ENCODE data around the gene DNAJC6. TPM values are rescaled to one million over a fixed set of nuclear protein-coding genes. Genes with fewer than 3 reads are reported as not detected.

The DNAJC6 gene
- polyA plus RNA-seq, 1 donor (not counting 4 experiments of a cell fraction or from before 2014, with no cell fraction given), result 7.7 TPM

DNA sequence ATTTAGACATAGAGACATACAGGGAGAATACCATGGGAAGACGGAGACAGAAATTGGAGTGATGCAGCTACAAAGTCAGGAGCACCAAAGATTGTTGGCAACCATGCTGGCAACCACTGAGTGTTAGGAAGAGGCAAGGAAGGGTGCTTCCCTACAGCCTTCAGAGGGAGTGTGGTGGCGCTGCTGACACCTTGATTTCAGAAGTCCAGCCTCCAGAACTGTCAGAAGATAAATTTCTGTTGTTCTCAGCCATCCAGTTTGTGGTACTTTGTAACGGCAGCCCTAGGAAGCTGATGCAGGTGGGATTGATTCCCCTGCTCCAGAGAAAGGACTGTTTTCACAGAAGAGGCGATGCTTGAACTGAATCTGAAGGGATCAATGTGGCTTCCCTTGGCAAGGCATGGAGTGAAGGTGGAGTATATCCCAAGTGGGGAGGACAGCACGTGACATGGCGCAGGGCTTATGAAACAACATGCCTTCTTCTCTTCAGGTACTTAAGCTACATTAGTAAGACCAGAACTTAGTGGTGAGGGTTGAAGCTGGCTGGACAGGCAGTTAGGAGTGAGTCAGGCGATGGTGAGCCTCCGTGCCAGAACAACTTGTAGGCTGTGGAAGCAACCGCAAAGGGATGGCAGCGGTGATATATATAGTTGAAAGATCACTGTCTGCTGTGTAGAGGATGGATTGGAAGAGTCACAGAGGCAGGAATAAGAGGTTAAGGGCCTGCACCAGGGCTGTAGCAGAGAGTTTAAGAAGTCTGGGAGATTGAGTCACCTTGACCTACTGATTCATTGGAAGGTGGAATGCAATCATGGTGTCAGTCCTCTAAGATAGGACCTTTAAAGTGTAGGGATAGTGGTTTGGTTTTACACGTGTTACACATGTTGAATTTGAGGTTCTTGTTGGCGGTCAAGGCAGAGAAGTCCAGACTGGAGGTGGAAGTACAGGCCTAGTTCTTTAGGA is 113.2 kb downstream of the DNAJC6 start:
- no peaks in the 10 kb centered on the region for H4K20me1 ChIP-seq (ENCODE audit: control insufficient read depth, extremely low read depth, insufficient read depth, low read length)
- FAIRE-seq (peak; percentile 70), DNase-seq (ENCODE audit: low read depth, low spot score) (peak; percentile 60)
- H3K4me2 ChIP-seq (ENCODE audit: control insufficient read depth, extremely low read depth, insufficient read depth, low read depth, low read length), result peak overlapping the region; percentile 85
- peaks cover 72% of the 10 kb centered on the region for H3K4me1 ChIP-seq (ENCODE audit: control insufficient read depth, extremely low read depth, insufficient read depth, low read length)
- H3K79me2 ChIP-seq (ENCODE audit: control insufficient read depth, insufficient read depth, low read length), result peaks cover 40% of the 10 kb centered on the region
- peaks cover 6 to 7% of the 10 kb centered on the region in 2 experiments for H3K36me3 ChIP-seq (ENCODE audit: control insufficient read depth in 2 of 2, extremely low read depth in 1 of 2, insufficient read depth in 2 of 2, low read length in 2 of 2)
- TF ChIP-seq, protein P1, sequence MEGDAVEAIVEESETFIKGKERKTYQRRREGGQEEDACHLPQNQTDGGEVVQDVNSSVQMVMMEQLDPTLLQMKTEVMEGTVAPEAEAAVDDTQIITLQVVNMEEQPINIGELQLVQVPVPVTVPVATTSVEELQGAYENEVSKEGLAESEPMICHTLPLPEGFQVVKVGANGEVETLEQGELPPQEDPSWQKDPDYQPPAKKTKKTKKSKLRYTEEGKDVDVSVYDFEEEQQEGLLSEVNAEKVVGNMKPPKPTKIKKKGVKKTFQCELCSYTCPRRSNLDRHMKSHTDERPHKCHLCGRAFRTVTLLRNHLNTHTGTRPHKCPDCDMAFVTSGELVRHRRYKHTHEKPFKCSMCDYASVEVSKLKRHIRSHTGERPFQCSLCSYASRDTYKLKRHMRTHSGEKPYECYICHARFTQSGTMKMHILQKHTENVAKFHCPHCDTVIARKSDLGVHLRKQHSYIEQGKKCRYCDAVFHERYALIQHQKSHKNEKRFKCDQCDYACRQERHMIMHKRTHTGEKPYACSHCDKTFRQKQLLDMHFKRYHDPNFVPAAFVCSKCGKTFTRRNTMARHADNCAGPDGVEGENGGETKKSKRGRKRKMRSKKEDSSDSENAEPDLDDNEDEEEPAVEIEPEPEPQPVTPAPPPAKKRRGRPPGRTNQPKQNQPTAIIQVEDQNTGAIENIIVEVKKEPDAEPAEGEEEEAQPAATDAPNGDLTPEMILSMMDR (optimal IDR thresholded peaks at IDR 0.05 in 1 of 3, IDR thresholded peaks at IDR 0.05 in 1 of 3, conservative IDR thresholded peaks at IDR 0.05 in 1 of 3; ENCODE audit: extremely low read depth in 1 of 3, insufficient read depth in 2 of 3, low read length in 3 of 3), result peak in 2 of 3 experiments; percentile 13 to 56
- no peak for TF ChIP-seq EZH2 (IDR thresholded peaks at IDR 0.05; ENCODE audit: low read length)
- H3K9ac ChIP-seq (ENCODE audit: control insufficient read depth, extremely low read depth, insufficient read depth, low read length), result peak overlapping the region; percentile 97
- dilution Hi-C loops (cut with MboI; ENCODE audit: extremely low pct_ligation_motif_present, low sequenced_read_pairs), result no loop called here
- H3K4me3 ChIP-seq (ENCODE audit: control insufficient read depth in 2 of 3, extremely low read depth in 1 of 3, insufficient read depth in 2 of 3, low read depth in 1 of 3, low read length in 3 of 3), result peak overlapping the region; percentile 87 to 89 (median 87)
- no peaks in the 10 kb centered on the region for H3K27me3 ChIP-seq (ENCODE audit: control insufficient read depth, extremely low read depth, insufficient read depth, low read length)
- H3K27ac ChIP-seq (ENCODE audit: control insufficient read depth, insufficient read depth, low read length), result peak overlapping the region; percentile 96
- no peaks in the 10 kb centered on the region for H3K9me1 ChIP-seq (ENCODE audit: control insufficient read depth, extremely low read depth, insufficient read depth, low read length)
- H3K9me3 ChIP-seq (ENCODE audit: control insufficient read depth, low read depth, low read length), result no peaks in the 10 kb centered on the region
- no peak overlapping the region for H2AFZ ChIP-seq (ENCODE audit: control insufficient read depth, low read length)

DNA sequence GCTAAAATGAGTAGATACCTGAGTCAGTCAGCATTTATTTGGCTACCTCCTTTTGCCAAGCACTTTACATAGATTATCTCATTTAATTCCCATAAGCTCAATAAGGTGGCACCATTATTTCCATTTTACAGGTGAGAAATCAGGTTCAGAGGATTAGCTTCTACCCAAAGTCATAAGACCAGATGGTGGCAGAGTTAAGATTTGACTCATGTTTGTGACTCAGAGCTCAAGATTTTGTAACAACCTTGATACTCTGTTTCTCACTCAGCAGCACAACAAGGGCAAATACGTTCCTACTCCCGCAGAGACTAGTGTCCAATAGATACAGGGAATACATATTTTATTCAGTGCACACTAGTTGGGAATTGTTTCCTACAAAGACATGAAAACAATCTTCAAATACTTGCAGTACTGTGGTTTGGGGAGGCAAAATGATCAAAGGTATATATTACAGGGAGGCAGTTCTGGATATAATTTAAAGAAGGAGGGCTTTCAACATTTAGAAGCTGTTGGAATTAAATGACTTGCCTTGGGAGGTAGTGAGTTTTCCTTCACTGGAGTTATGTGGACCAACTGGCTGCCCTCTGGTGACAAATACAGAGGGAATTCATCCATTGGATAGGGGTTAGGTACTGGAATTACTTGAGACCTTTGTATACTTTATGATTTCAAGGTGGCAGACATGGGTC is 114.7 kb downstream of the DNAJC6 start:
- H3K27ac ChIP-seq (ENCODE audit: control insufficient read depth, insufficient read depth, low read length), result peak overlapping the region; percentile 96
- dilution Hi-C loops (cut with MboI; ENCODE audit: extremely low pct_ligation_motif_present, low sequenced_read_pairs), result no loop called here
- peak overlapping the region; percentile 85 for H3K4me2 ChIP-seq (ENCODE audit: control insufficient read depth, extremely low read depth, insufficient read depth, low read depth, low read length)
- H3K36me3 ChIP-seq (ENCODE audit: control insufficient read depth in 2 of 2, extremely low read depth in 1 of 2, insufficient read depth in 2 of 2, low read length in 2 of 2), result peaks cover 7 to 8% of the 10 kb centered on the region in 2 experiments
- no peak overlapping the region for H2AFZ ChIP-seq (ENCODE audit: control insufficient read depth, low read length)
- H3K9me3 ChIP-seq (ENCODE audit: control insufficient read depth, low read depth, low read length), result no peaks in the 10 kb centered on the region
- FAIRE-seq (no peak), DNase-seq (ENCODE audit: low read depth, low spot score) (peak; percentile 72)
- H3K27me3 ChIP-seq (ENCODE audit: control insufficient read depth, extremely low read depth, insufficient read depth, low read length), result no peaks in the 10 kb centered on the region
- peaks cover 41% of the 10 kb centered on the region for H3K79me2 ChIP-seq (ENCODE audit: control insufficient read depth, insufficient read depth, low read length)
- TF ChIP-seq, protein P1 (optimal IDR thresholded peaks at IDR 0.05 in 1 of 3, IDR thresholded peaks at IDR 0.05 in 1 of 3, conservative IDR thresholded peaks at IDR 0.05 in 1 of 3; ENCODE audit: extremely low read depth in 1 of 3, insufficient read depth in 2 of 3, low read length in 3 of 3), result no peak
- no peak for TF ChIP-seq EZH2 (IDR thresholded peaks at IDR 0.05; ENCODE audit: low read length)
- H4K20me1 ChIP-seq (ENCODE audit: control insufficient read depth, extremely low read depth, insufficient read depth, low read length), result no peaks in the 10 kb centered on the region
- peaks cover 57% of the 10 kb centered on the region for H3K4me1 ChIP-seq (ENCODE audit: control insufficient read depth, extremely low read depth, insufficient read depth, low read length)
- H3K9me1 ChIP-seq (ENCODE audit: control insufficient read depth, extremely low read depth, insufficient read depth, low read length), result no peaks in the 10 kb centered on the region
- H3K4me3 ChIP-seq (ENCODE audit: control insufficient read depth in 2 of 3, extremely low read depth in 1 of 3, insufficient read depth in 2 of 3, low read depth in 1 of 3, low read length in 3 of 3), result peak overlapping the region in 1 of 3 experiments; percentile 7
- H3K9ac ChIP-seq (ENCODE audit: control insufficient read depth, extremely low read depth, insufficient read depth, low read length), result peak overlapping the region; percentile 50

Measured in keratinocyte (primary cell).